Stomach (tissue), 9 donors: ENCODE data around the gene PRLHR. TPM values are rescaled to one million over a fixed set of nuclear protein-coding genes. Genes with fewer than 3 reads are reported as not detected.
A peak's percentile ranks its signal among the peaks of the same experiment; 100 is the strongest.

Experiments
- DNase-seq, 2 donors: peaks; one replicate each; pipeline versions ENCODE4 v3.0.0 to v3.0.0-alpha.2; 2013 to 2019
- H3K27ac ChIP-seq, 5 donors: fragments of 200-600 bp in 4 of 5; sonication (generic) in 4 of 5; one replicate each; pipeline ENCODE4 v1.5.1; 2013 to 2019; ENCODE audit warnings: mild to moderate bottlenecking in 1 of 5, moderate library complexity in 1 of 5
- H3K27me3 ChIP-seq, 3 donors: fragments of 200-600 bp; sonication (generic); one replicate each; pipeline ENCODE4 v1.5.1; 2017 to 2019; ENCODE audit warnings: mixed run types in 1 of 3
- H3K36me3 ChIP-seq, 4 donors: fragments of 200-600 bp; sonication (generic); 1 replicate in 3 of 4; 2 replicates in 1 of 4; pipeline ENCODE4 v1.5.1; 2016 to 2019
- H3K4me1 ChIP-seq, 4 donors: fragments of 200-600 bp; sonication (generic); one replicate each; pipeline ENCODE4 v1.5.1; 2016 to 2019
- H3K4me3 ChIP-seq, 4 donors: fragments of 200-600 bp; sonication (generic) in 3 of 4; one replicate each; pipeline ENCODE4 v1.5.1; 2016 to 2019; ENCODE audit warnings: mild to moderate bottlenecking in 1 of 4
- H3K9me3 ChIP-seq, 4 donors: fragments of 200-600 bp; sonication (generic); one replicate each; pipeline ENCODE4 v1.5.1; 2016 to 2019
- CTCF ChIP-seq, 7 experiments: fragments of 450-650 bp in 4 of 7; fragments of 200-600 bp in 3 of 7; sonication (generic) in 3 of 7; IDR thresholded peaks; one replicate each; pipeline ENCODE4 v1.5.1; 2016 to 2019; ENCODE audit warnings: antibody characterized with exemption in 7 of 7, control low read depth in 2 of 7, mild to moderate bottlenecking in 1 of 7
- EP300 ChIP-seq: sonication (generic); formaldehyde crosslinking; IDR thresholded peaks from one replicate; pipeline ENCODE4 v1.6.1; 2017; ENCODE audit warnings: antibody characterized with exemption
- POLR2A ChIP-seq, 4 donors: fragments of 450-650 bp; IDR thresholded peaks; one replicate each; pipeline ENCODE4 v1.6.1; 2016; ENCODE audit warnings: antibody characterized with exemption in 4 of 4, control low read depth in 2 of 4, mild to moderate bottlenecking in 1 of 4, moderate library complexity in 1 of 4
- POLR2AphosphoS5 ChIP-seq, 3 donors: sonication (generic); formaldehyde crosslinking; IDR thresholded peaks; one replicate each; pipeline ENCODE4 v1.6.1; 2016; ENCODE audit warnings: antibody characterized with exemption in 3 of 3
- WGBS, 5 donors: extraction: QIAGEN DNeasy Blood & Tissue Kit in 3 of 5; methylation state at CpG; one replicate each; pipeline versions ENCODE4 v1.1.5 to v1.1.7; 2013 to 2018; 5-methylcytosine and 5-hydroxymethylcytosine counted together
- intact Hi-C: fragments of 100-400 bp; cut with DNase I; formaldehyde crosslinking; loops from one replicate; pipeline ENCODE4 v1.15.1; 2023; ENCODE audit warnings: low total_unique reads
- polyA plus RNA-seq, 3 donors: library from polyadenylated mRNA; stranded (reverse); fragments of 200-250 nt; gene quantifications; one replicate each; pipeline ENCODE4 v1.2.3, GENCODE V29; 2013
- total RNA-seq, 5 donors: library from RNA; depleted of rRNA; stranded (reverse); fragments of >200 nt; gene quantifications; one replicate each; pipeline versions ENCODE4 v1.1.0 to v1.2.3, GENCODE V29; 2014 to 2016
- donor health status: healthy with polysubstance abuse.
- donor health status: Bipolar disorder and iron deficiency.
- donor health status: healthy.

The PRLHR gene
- total and polyA plus RNA-seq, 8 donors, result under 0.01 to 0.43 (median 0.21) TPM; not detected in 4

- TF ChIP-seq EP300 (no peak), POLR2AphosphoS5 (IDR thresholded peaks at IDR 0.05) (no peak), POLR2A (IDR thresholded peaks at IDR 0.05) (no peak), CTCF (IDR thresholded peaks at IDR 0.05) (no peak)
- peaks cover 0 to 48% (median 31%) of the 10 kb centered on the region in 4 donors for H3K4me1 ChIP-seq
- H3K27me3 ChIP-seq, result peaks cover 0 to 7% (median 0%) of the 10 kb centered on the region in 3 donors
- intact Hi-C loops, result loop anchor here (5.0 kb wide), 1 partner anchor 142 kb away; no protein-coding TSS in a partner anchor
- WGBS, 5 donors, result 77 to 92% (median 83%) methylated on average over 3 of the region's 3 CpGs
- no peaks in the 10 kb centered on the region for H3K36me3 ChIP-seq
- H3K27ac ChIP-seq, result peak overlapping the region in 2 of 5 donors; percentile 10 to 79
- no peak overlapping the region for H3K4me3 ChIP-seq
- no peak for DNase-seq
- no peaks in the 10 kb centered on the region for H3K9me3 ChIP-seq
Measured at GRCh38 chr10:118569882-118570252, 25.6 kb downstream of the PRLHR start.

- TF ChIP-seq POLR2A (IDR thresholded peaks at IDR 0.05) (no peak), POLR2AphosphoS5 (IDR thresholded peaks at IDR 0.05) (no peak)
- Histone ChIP-seq H3K4me1 (peaks cover 0 to 48% (median 31%) of the 10 kb centered on the region in 4 donors), H3K4me3 (no peak overlapping the region), H3K27ac (peak overlapping the region in 1 of 5 donors; percentile 79), H3K36me3 (no peaks in the 10 kb centered on the region), H3K27me3 (peaks cover 0 to 7% (median 0%) of the 10 kb centered on the region in 3 donors), H3K9me3 (no peaks in the 10 kb centered on the region)
- no peak for DNase-seq
- intact Hi-C loops, result loop anchor here (5.0 kb wide), 1 partner anchor 143 kb away; no protein-coding TSS in a partner anchor
- 88 to 93% (median 91%) methylated on average over 8 of the region's 8 CpGs for WGBS, 5 donors
Measured at GRCh38 chr10:118569241-118569881, 26.1 kb downstream of the PRLHR start.

- intact Hi-C loops, result loop anchor here (5.0 kb wide), 1 partner anchor 144 kb away; no protein-coding TSS in a partner anchor
- TF ChIP-seq POLR2A (IDR thresholded peaks at IDR 0.05) (no peak), EP300 (no peak), CTCF (IDR thresholded peaks at IDR 0.05) (peak in 5 of 7 experiments; percentile 78 to 95 (median 88))
- peaks cover 0 to 7% (median 0%) of the 10 kb centered on the region in 3 donors for H3K27me3 ChIP-seq
- WGBS, 5 donors, result 8 to 21% (median 17%) methylated on average over 10 of the region's 10 CpGs
- peak overlapping the region in 1 of 5 donors; percentile 79 for H3K27ac ChIP-seq
- peak overlapping the region in 2 of 4 donors; percentile 7 to 13 for H3K4me3 ChIP-seq
- H3K36me3 ChIP-seq, result no peaks in the 10 kb centered on the region
- no peaks in the 10 kb centered on the region for H3K9me3 ChIP-seq
- peaks cover 0 to 48% (median 31%) of the 10 kb centered on the region in 4 donors for H3K4me1 ChIP-seq
- DNase-seq, result peak in 1 of 2 donors; percentile 86
Measured at GRCh38 chr10:118568327-118568848, 27.1 kb downstream of the PRLHR start.

- H3K27me3 ChIP-seq, result peaks cover 0 to 7% (median 0%) of the 10 kb centered on the region in 3 donors
- WGBS, 5 donors, result 75 to 79% (median 77%) methylated on average over 11 of the region's 11 CpGs
- TF ChIP-seq CTCF (IDR thresholded peaks at IDR 0.05) (no peak), POLR2AphosphoS5 (IDR thresholded peaks at IDR 0.05) (no peak), EP300 (no peak), POLR2A (IDR thresholded peaks at IDR 0.05) (no peak)
- DNase-seq, result no peak
- H3K4me3 ChIP-seq, result peak overlapping the region in 1 of 4 donors; percentile 7
- H3K27ac ChIP-seq, result peak overlapping the region in 1 of 5 donors; percentile 79
- H3K9me3 ChIP-seq, result no peaks in the 10 kb centered on the region
- H3K36me3 ChIP-seq, result no peaks in the 10 kb centered on the region
- intact Hi-C loops, result loop anchor here (5.0 kb wide), 1 partner anchor 145 kb away; no protein-coding TSS in a partner anchor
- peaks cover 0 to 48% (median 31%) of the 10 kb centered on the region in 4 donors for H3K4me1 ChIP-seq
Measured at GRCh38 chr10:118567701-118568248, 27.7 kb downstream of the PRLHR start.
